ENCODE data around the gene SURF1.
"Not testable (repeated sequence)": the region's sequence is repeated elsewhere in the genome, so short reads cannot be mapped to it uniquely, and the experiment has no call there.

The SURF1 gene

GRCh38 chr9:133322701-133323100 is 33.6 kb downstream of the SURF1 start:
- no peaks in the 10 kb centered on the region for H3K36me3 ChIP-seq (ENCODE audit: insufficient read depth, low read length)
- H3K4me3 ChIP-seq (ENCODE audit: low read depth, low read length): no peak overlapping the region
- H3K4me1 ChIP-seq (ENCODE audit: control insufficient read depth, insufficient read depth, low read length, unreplicated experiment): no peaks in the 10 kb centered on the region
- no peaks in the 10 kb centered on the region for H3K79me2 ChIP-seq (ENCODE audit: control insufficient read depth, insufficient read depth, low read length, unreplicated experiment)
- H3K27ac ChIP-seq (ENCODE audit: low read depth, low read length): no peak overlapping the region
- H3K27me3 ChIP-seq (ENCODE audit: insufficient read depth, low read length): 0 out of 2 replicates have a peak, but pooled peaks cover 9% of the 10 kb centered on the region
- H2AFZ ChIP-seq (ENCODE audit: low read length, unreplicated experiment): no peak overlapping the region

- H3K27me3 ChIP-seq (ENCODE audit: insufficient read depth, low read length): 0 out of 2 replicates have a peak, but pooled peaks cover 9% of the 10 kb centered on the region
- no peaks in the 10 kb centered on the region for H3K4me1 ChIP-seq (ENCODE audit: control insufficient read depth, insufficient read depth, low read length, unreplicated experiment)
- no peaks in the 10 kb centered on the region for H3K79me2 ChIP-seq (ENCODE audit: control insufficient read depth, insufficient read depth, low read length, unreplicated experiment)
- H3K4me3 ChIP-seq (ENCODE audit: low read depth, low read length): no peak overlapping the region
- H3K36me3 ChIP-seq (ENCODE audit: insufficient read depth, low read length): no peaks in the 10 kb centered on the region
- H2AFZ ChIP-seq (ENCODE audit: low read length, unreplicated experiment): no peak overlapping the region
- no peak overlapping the region for H3K27ac ChIP-seq (ENCODE audit: low read depth, low read length)
Measured at GRCh38 chr9:133321411-133321935, 34.8 kb downstream of the SURF1 start.

GRCh38 chr9:133320421-133320881 is 35.8 kb downstream of the SURF1 start:
- no peak overlapping the region for H3K27ac ChIP-seq (ENCODE audit: low read depth, low read length)
- H3K27me3 ChIP-seq (ENCODE audit: insufficient read depth, low read length): 0 out of 2 replicates have a peak, but pooled peaks cover 9% of the 10 kb centered on the region
- no peaks in the 10 kb centered on the region for H3K79me2 ChIP-seq (ENCODE audit: control insufficient read depth, insufficient read depth, low read length, unreplicated experiment)
- no peaks in the 10 kb centered on the region for H3K36me3 ChIP-seq (ENCODE audit: insufficient read depth, low read length)
- H3K4me1 ChIP-seq (ENCODE audit: control insufficient read depth, insufficient read depth, low read length, unreplicated experiment): no peaks in the 10 kb centered on the region
- H2AFZ ChIP-seq (ENCODE audit: low read length, unreplicated experiment): no peak overlapping the region
- no peak overlapping the region for H3K4me3 ChIP-seq (ENCODE audit: low read depth, low read length)

- H3K4me3 ChIP-seq (ENCODE audit: low read depth, low read length); H3K36me3 ChIP-seq (ENCODE audit: insufficient read depth, low read length); H3K27ac ChIP-seq (ENCODE audit: low read depth, low read length); H3K27me3 ChIP-seq (ENCODE audit: insufficient read depth, low read length); H3K79me2 ChIP-seq (ENCODE audit: control insufficient read depth, insufficient read depth, low read length, unreplicated experiment); H2AFZ ChIP-seq (ENCODE audit: low read length, unreplicated experiment); H3K4me1 ChIP-seq (ENCODE audit: control insufficient read depth, insufficient read depth, low read length, unreplicated experiment): not testable (repeated sequence)
Measured at GRCh38 chr9:133317551-133317950, 38.7 kb downstream of the SURF1 start.

- Histone ChIP-seq H3K79me2 (ENCODE audit: control insufficient read depth, insufficient read depth, low read length, unreplicated experiment) (no peaks in the 10 kb centered on the region), H2AFZ (ENCODE audit: low read length, unreplicated experiment) (no peak overlapping the region), H3K36me3 (ENCODE audit: insufficient read depth, low read length) (no peaks in the 10 kb centered on the region), H3K4me1 (ENCODE audit: control insufficient read depth, insufficient read depth, low read length, unreplicated experiment) (no peaks in the 10 kb centered on the region), H3K27ac (ENCODE audit: low read depth, low read length) (no peak overlapping the region), H3K4me3 (ENCODE audit: low read depth, low read length) (no peak overlapping the region), H3K27me3 (ENCODE audit: insufficient read depth, low read length) (no peaks in the 10 kb centered on the region)
Measured at GRCh38 chr9:133315997-133316396, 40.3 kb downstream of the SURF1 start.

- Histone ChIP-seq H3K79me2 (ENCODE audit: control insufficient read depth, insufficient read depth, low read length, unreplicated experiment) (no peaks in the 10 kb centered on the region), H2AFZ (ENCODE audit: low read length, unreplicated experiment) (no peak overlapping the region), H3K27me3 (ENCODE audit: insufficient read depth, low read length) (peaks cover 38% of the 10 kb centered on the region), H3K4me1 (ENCODE audit: control insufficient read depth, insufficient read depth, low read length, unreplicated experiment) (no peaks in the 10 kb centered on the region), H3K36me3 (ENCODE audit: insufficient read depth, low read length) (no peaks in the 10 kb centered on the region), H3K27ac (ENCODE audit: low read depth, low read length) (no peak overlapping the region), H3K4me3 (ENCODE audit: low read depth, low read length) (no peak overlapping the region)
Measured at GRCh38 chr9:133309608-133310007, 46.7 kb downstream of the SURF1 start.

- H3K27me3 ChIP-seq (ENCODE audit: insufficient read depth, low read length): peaks cover 57% of the 10 kb centered on the region
- H3K4me3 ChIP-seq (ENCODE audit: low read depth, low read length): no peak overlapping the region
- H3K36me3 ChIP-seq (ENCODE audit: insufficient read depth, low read length): no peaks in the 10 kb centered on the region
- H3K79me2 ChIP-seq (ENCODE audit: control insufficient read depth, insufficient read depth, low read length, unreplicated experiment): no peaks in the 10 kb centered on the region
- no peaks in the 10 kb centered on the region for H3K4me1 ChIP-seq (ENCODE audit: control insufficient read depth, insufficient read depth, low read length, unreplicated experiment)
- no peak overlapping the region for H2AFZ ChIP-seq (ENCODE audit: low read length, unreplicated experiment)
- no peak overlapping the region for H3K27ac ChIP-seq (ENCODE audit: low read depth, low read length)
Measured at GRCh38 chr9:133307301-133307700, 49.0 kb downstream of the SURF1 start.

GRCh38 chr9:133306242-133307204 is 49.8 kb downstream of the SURF1 start:
- no peak overlapping the region for H2AFZ ChIP-seq (ENCODE audit: low read length, unreplicated experiment)
- peaks cover 65% of the 10 kb centered on the region for H3K27me3 ChIP-seq (ENCODE audit: insufficient read depth, low read length)
- no peaks in the 10 kb centered on the region for H3K4me1 ChIP-seq (ENCODE audit: control insufficient read depth, insufficient read depth, low read length, unreplicated experiment)
- H3K4me3 ChIP-seq (ENCODE audit: low read depth, low read length): no peak overlapping the region
- no peaks in the 10 kb centered on the region for H3K79me2 ChIP-seq (ENCODE audit: control insufficient read depth, insufficient read depth, low read length, unreplicated experiment)
- H3K36me3 ChIP-seq (ENCODE audit: insufficient read depth, low read length): no peaks in the 10 kb centered on the region
- no peak overlapping the region for H3K27ac ChIP-seq (ENCODE audit: low read depth, low read length)

GRCh38 chr9:133305731-133306130 is 50.6 kb downstream of the SURF1 start:
- Histone ChIP-seq H3K4me3 (ENCODE audit: low read depth, low read length) (no peak overlapping the region), H3K27ac (ENCODE audit: low read depth, low read length) (no peak overlapping the region), H2AFZ (ENCODE audit: low read length, unreplicated experiment) (no peak overlapping the region), H3K36me3 (ENCODE audit: insufficient read depth, low read length) (no peaks in the 10 kb centered on the region), H3K4me1 (ENCODE audit: control insufficient read depth, insufficient read depth, low read length, unreplicated experiment) (no peaks in the 10 kb centered on the region), H3K27me3 (ENCODE audit: insufficient read depth, low read length) (peaks cover 73% of the 10 kb centered on the region), H3K79me2 (ENCODE audit: control insufficient read depth, insufficient read depth, low read length, unreplicated experiment) (no peaks in the 10 kb centered on the region)

GRCh38 chr9:133304477-133305377 is 51.6 kb downstream of the SURF1 start:
- peaks cover 75% of the 10 kb centered on the region for H3K27me3 ChIP-seq (ENCODE audit: insufficient read depth, low read length)
- H3K4me3 ChIP-seq (ENCODE audit: low read depth, low read length): no peak overlapping the region

More at GRCh38 chr9:133304477-133305377, 51.6 kb downstream of the SURF1 start:
- H3K36me3 ChIP-seq (ENCODE audit: insufficient read depth, low read length): no peaks in the 10 kb centered on the region
- H3K79me2 ChIP-seq (ENCODE audit: control insufficient read depth, insufficient read depth, low read length, unreplicated experiment): no peaks in the 10 kb centered on the region
- H2AFZ ChIP-seq (ENCODE audit: low read length, unreplicated experiment): no peak overlapping the region
- no peak overlapping the region for H3K27ac ChIP-seq (ENCODE audit: low read depth, low read length)
- H3K4me1 ChIP-seq (ENCODE audit: control insufficient read depth, insufficient read depth, low read length, unreplicated experiment): no peaks in the 10 kb centered on the region

Measured in ACC112 (cell line).